Measurements from ENCODE around the gene KCNIP4.
"Not testable (repeated sequence)": the region's sequence is repeated elsewhere in the genome, so short reads cannot be mapped to it uniquely, and the experiment has no call there.

KCNIP4 gene

GRCh38 chr4:21387683-21388082 lies 560.9 kb downstream of the KCNIP4 start:
- H3K9me3 Mint-ChIP-seq: peaks cover 1 to 4% of the 10 kb centered on the region in 2 donors
- ATAC-seq (replicated peaks): no peak
- no peaks in the 10 kb centered on the region for H3K36me3 Mint-ChIP-seq
- H3K4me3 Mint-ChIP-seq: no peak overlapping the region
- no peak overlapping the region for H3K27ac Mint-ChIP-seq
- no peaks in the 10 kb centered on the region for H3K27me3 Mint-ChIP-seq
- H3K4me1 Mint-ChIP-seq: no peaks in the 10 kb centered on the region
- no peak for DNase-seq

GRCh38 chr4:21386166-21386780 lies 562.3 kb downstream of the KCNIP4 start:
- Mint-ChIP-seq H3K4me3 (no peak overlapping the region), H3K9me3 (peaks cover 1 to 4% of the 10 kb centered on the region in 2 donors), H3K4me1 (no peaks in the 10 kb centered on the region), H3K27ac (no peak overlapping the region), H3K27me3 (no peaks in the 10 kb centered on the region), H3K36me3 (no peaks in the 10 kb centered on the region)
- no peak for ATAC-seq (replicated peaks)
- DNase-seq: no peak

- DNase-seq (no peak), ATAC-seq (replicated peaks) (no peak)
- Mint-ChIP-seq H3K4me3 (no peak overlapping the region), H3K36me3 (no peaks in the 10 kb centered on the region), H3K27ac (no peak overlapping the region), H3K9me3 (peaks cover 1 to 4% of the 10 kb centered on the region in 2 donors), H3K4me1 (no peaks in the 10 kb centered on the region), H3K27me3 (no peaks in the 10 kb centered on the region)
These were observed 562.9 kb downstream of the KCNIP4 start for GRCh38 chr4:21385706-21386105.

GRCh38 chr4:21384609-21385008 lies 564.0 kb downstream of the KCNIP4 start:
- no peaks in the 10 kb centered on the region for H3K4me1 Mint-ChIP-seq
- no peak overlapping the region for H3K27ac Mint-ChIP-seq
- peaks cover 1 to 4% of the 10 kb centered on the region in 2 donors for H3K9me3 Mint-ChIP-seq
- H3K4me3 Mint-ChIP-seq: no peak overlapping the region
- H3K36me3 Mint-ChIP-seq: no peaks in the 10 kb centered on the region
- no peaks in the 10 kb centered on the region for H3K27me3 Mint-ChIP-seq
- DNase-seq: no peak
- no peak for ATAC-seq (replicated peaks)

GRCh38 chr4:21380861-21381260 lies 567.7 kb downstream of the KCNIP4 start:
- Mint-ChIP-seq H3K36me3 (no peaks in the 10 kb centered on the region), H3K27ac (no peak overlapping the region), H3K4me1 (no peaks in the 10 kb centered on the region), H3K27me3 (no peaks in the 10 kb centered on the region), H3K4me3 (no peak overlapping the region), H3K9me3 (peaks cover 8 to 9% of the 10 kb centered on the region in 2 donors)
- DNase-seq (no peak), ATAC-seq (replicated peaks) (no peak)

- Mint-ChIP-seq H3K4me1 (no peaks in the 10 kb centered on the region), H3K27ac (no peak overlapping the region), H3K9me3 (peaks cover 9 to 10% of the 10 kb centered on the region in 2 donors), H3K36me3 (no peaks in the 10 kb centered on the region), H3K27me3 (no peaks in the 10 kb centered on the region), H3K4me3 (no peak overlapping the region)
- DNase-seq: no peak
- no peak for ATAC-seq (replicated peaks)
These were observed 571.5 kb downstream of the KCNIP4 start for GRCh38 chr4:21377046-21377445.

- H3K27me3 Mint-ChIP-seq: no peaks in the 10 kb centered on the region
- no peak overlapping the region for H3K27ac Mint-ChIP-seq
- no peaks in the 10 kb centered on the region for H3K4me1 Mint-ChIP-seq
- no peaks in the 10 kb centered on the region for H3K36me3 Mint-ChIP-seq
- no peak overlapping the region for H3K4me3 Mint-ChIP-seq
- DNase-seq (no peak), ATAC-seq (replicated peaks) (no peak)
- H3K9me3 Mint-ChIP-seq: peaks cover 9 to 10% of the 10 kb centered on the region in 2 donors
These were observed 572.4 kb downstream of the KCNIP4 start for GRCh38 chr4:21376176-21376575.

- no peak overlapping the region for H3K4me3 Mint-ChIP-seq
- no peaks in the 10 kb centered on the region for H3K27me3 Mint-ChIP-seq
- no peaks in the 10 kb centered on the region for H3K36me3 Mint-ChIP-seq
- DNase-seq: no peak
- H3K4me1 Mint-ChIP-seq: no peaks in the 10 kb centered on the region
- H3K9me3 Mint-ChIP-seq: peaks cover 9 to 10% of the 10 kb centered on the region in 2 donors
- H3K27ac Mint-ChIP-seq: no peak overlapping the region
- no peak for ATAC-seq (replicated peaks)
These were observed 573.8 kb downstream of the KCNIP4 start for GRCh38 chr4:21374641-21375368.

GRCh38 chr4:21367567-21367966 lies 581.0 kb downstream of the KCNIP4 start:
- ATAC-seq (replicated peaks): no peak
- Mint-ChIP-seq H3K27ac (no peak overlapping the region), H3K9me3 (peaks cover 0 to 7% of the 10 kb centered on the region in 2 donors), H3K4me1 (no peaks in the 10 kb centered on the region), H3K27me3 (no peaks in the 10 kb centered on the region), H3K4me3 (no peak overlapping the region), H3K36me3 (no peaks in the 10 kb centered on the region)
- no peak for DNase-seq

- H3K27ac Mint-ChIP-seq: no peak overlapping the region
These were observed 581.7 kb downstream of the KCNIP4 start for GRCh38 chr4:21366840-21367239.

GRCh38 chr4:21366312-21366711 lies 582.3 kb downstream of the KCNIP4 start:
- no peak overlapping the region for H3K4me3 Mint-ChIP-seq
- DNase-seq (no peak), ATAC-seq (replicated peaks) (no peak)
- H3K36me3 Mint-ChIP-seq: no peaks in the 10 kb centered on the region
- no peaks in the 10 kb centered on the region for H3K4me1 Mint-ChIP-seq
- H3K9me3 Mint-ChIP-seq: peaks cover 0 to 7% of the 10 kb centered on the region in 2 donors
- H3K27ac Mint-ChIP-seq: no peak overlapping the region
- no peaks in the 10 kb centered on the region for H3K27me3 Mint-ChIP-seq

More at GRCh38 chr4:21366840-21367239, 581.7 kb downstream of the KCNIP4 start:
- Mint-ChIP-seq H3K9me3 (peaks cover 0 to 7% of the 10 kb centered on the region in 2 donors), H3K27me3 (no peaks in the 10 kb centered on the region), H3K4me1 (no peaks in the 10 kb centered on the region), H3K4me3 (no peak overlapping the region), H3K36me3 (no peaks in the 10 kb centered on the region)
- DNase-seq (no peak), ATAC-seq (replicated peaks) (no peak)

GRCh38 chr4:21363701-21364100 lies 584.9 kb downstream of the KCNIP4 start:
- H3K4me1 Mint-ChIP-seq: no peaks in the 10 kb centered on the region
- no peak overlapping the region for H3K27ac Mint-ChIP-seq
- DNase-seq (no peak), ATAC-seq (replicated peaks) (no peak)
- H3K27me3 Mint-ChIP-seq: no peaks in the 10 kb centered on the region
- no peaks in the 10 kb centered on the region for H3K36me3 Mint-ChIP-seq
- no peak overlapping the region for H3K4me3 Mint-ChIP-seq
- peaks cover 1 to 7% of the 10 kb centered on the region in 2 donors for H3K9me3 Mint-ChIP-seq

GRCh38 chr4:21352354-21352753 lies 596.2 kb downstream of the KCNIP4 start:
- H3K27ac Mint-ChIP-seq; H3K4me1 Mint-ChIP-seq; DNase-seq; H3K27me3 Mint-ChIP-seq; ATAC-seq (replicated peaks); H3K9me3 Mint-ChIP-seq; H3K4me3 Mint-ChIP-seq; H3K36me3 Mint-ChIP-seq: not testable (repeated sequence)

- Mint-ChIP-seq H3K9me3 (peaks cover 8 to 12% of the 10 kb centered on the region in 2 donors), H3K4me3 (no peak overlapping the region), H3K36me3 (no peaks in the 10 kb centered on the region), H3K27me3 (no peaks in the 10 kb centered on the region), H3K27ac (no peak overlapping the region), H3K4me1 (no peaks in the 10 kb centered on the region)
- DNase-seq (no peak), ATAC-seq (replicated peaks) (no peak)
These were observed 601.4 kb downstream of the KCNIP4 start for GRCh38 chr4:21347142-21347541.

- no peak for DNase-seq
These were observed 620.4 kb downstream of the KCNIP4 start for GRCh38 chr4:21327976-21328700.

More at GRCh38 chr4:21327976-21328700, 620.4 kb downstream of the KCNIP4 start:
- peaks cover 6 to 11% of the 10 kb centered on the region in 2 donors for H3K9me3 Mint-ChIP-seq
- H3K27me3 Mint-ChIP-seq: no peaks in the 10 kb centered on the region
- no peak for ATAC-seq (replicated peaks)
- H3K36me3 Mint-ChIP-seq: no peaks in the 10 kb centered on the region
- no peak overlapping the region for H3K27ac Mint-ChIP-seq
- H3K4me1 Mint-ChIP-seq: no peaks in the 10 kb centered on the region
- H3K4me3 Mint-ChIP-seq: no peak overlapping the region
